NCI-H146 treated with DMSO at 0.1 percent for 48 hours (cell line): ENCODE measurements around the gene RASGRF2.

ENCODE experiments used
- DNase-seq: peaks from one replicate; lab custom pipeline; 2025; ENCODE audit not compliant: unreplicated experiment; lab: John Stamatoyannopoulos, UW

RASGRF2 gene

GRCh38 chr5:81194633-81195334 is 234.6 kb downstream of the RASGRF2 start:
- peak; percentile 23 for DNase-seq

DNA sequence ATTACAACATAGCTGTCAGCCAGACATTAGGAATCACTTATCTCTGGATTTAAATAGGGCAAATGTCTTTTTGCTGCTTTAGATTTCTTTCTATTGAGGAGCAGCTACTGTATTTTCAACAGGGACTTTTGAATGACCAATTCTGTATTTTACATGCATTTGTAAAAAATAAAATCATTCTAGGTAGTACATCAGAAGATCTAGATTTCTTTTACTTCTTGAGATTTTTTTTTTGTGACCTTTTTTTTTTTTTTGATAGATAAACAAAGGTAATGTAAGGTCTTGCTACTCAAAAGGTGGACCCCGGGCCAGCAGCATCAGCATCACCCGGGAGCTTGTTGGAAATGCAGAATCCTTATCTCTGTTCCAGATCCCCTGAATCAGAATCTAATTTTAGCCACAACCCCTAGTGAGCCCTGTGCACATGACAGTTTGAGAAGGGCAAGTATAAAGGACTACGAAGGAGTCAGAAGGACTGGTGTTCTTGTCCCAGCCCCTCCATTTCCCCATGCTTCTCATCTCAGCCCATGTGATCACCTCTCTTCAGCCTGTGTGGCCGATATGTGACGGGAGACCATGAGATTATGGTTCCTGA is 235.3 kb downstream of the RASGRF2 start:
- no peak for DNase-seq

- no peak for DNase-seq
Observed at GRCh38 chr5:81202655-81203054, 242.5 kb downstream of the RASGRF2 start.

GRCh38 chr5:81203729-81204128 is 243.6 kb downstream of the RASGRF2 start:
- no peak for DNase-seq

GRCh38 chr5:81204205-81204604 is 244.0 kb downstream of the RASGRF2 start:
- no peak for DNase-seq

DNA sequence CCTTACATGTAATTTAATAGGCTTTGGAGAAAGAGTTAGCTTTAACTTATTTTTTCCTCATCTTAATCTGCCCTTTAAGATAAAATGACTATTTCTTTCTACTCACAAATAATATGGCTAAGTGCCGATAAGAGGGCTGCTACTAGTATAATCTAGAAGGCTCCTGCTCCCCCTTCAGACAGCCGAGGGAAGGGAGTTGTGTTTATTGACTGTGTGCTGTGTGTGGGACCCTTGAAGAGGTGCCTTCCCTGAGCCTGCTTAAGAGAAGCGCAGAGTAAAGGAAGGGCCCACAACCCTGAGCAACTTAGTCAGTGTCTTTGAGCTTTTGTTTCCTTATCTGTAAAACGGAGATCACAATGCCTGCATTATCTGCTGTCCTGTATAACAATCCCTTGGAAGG is 244.9 kb downstream of the RASGRF2 start:
- no peak for DNase-seq

DNA sequence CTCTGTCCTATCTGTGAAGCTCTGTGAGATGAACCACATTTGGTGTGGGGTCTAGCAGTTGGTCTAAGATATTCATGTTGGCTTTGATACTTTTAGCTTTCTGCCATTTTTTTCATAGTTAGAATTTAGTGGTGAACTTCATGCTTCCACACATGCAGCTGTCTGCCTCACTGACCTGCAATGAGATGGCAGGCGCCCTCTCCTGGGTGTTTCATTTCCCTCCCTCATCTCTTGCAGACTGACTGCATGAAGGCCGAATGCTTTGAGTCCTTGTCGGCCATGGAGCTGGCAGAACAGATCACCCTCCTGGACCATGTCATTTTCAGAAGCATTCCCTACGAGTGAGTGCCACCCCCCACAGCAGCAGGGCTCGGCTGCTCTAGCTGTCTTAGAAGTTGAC is 246.8 kb downstream of the RASGRF2 start:
- DNase-seq = no peak

DNA sequence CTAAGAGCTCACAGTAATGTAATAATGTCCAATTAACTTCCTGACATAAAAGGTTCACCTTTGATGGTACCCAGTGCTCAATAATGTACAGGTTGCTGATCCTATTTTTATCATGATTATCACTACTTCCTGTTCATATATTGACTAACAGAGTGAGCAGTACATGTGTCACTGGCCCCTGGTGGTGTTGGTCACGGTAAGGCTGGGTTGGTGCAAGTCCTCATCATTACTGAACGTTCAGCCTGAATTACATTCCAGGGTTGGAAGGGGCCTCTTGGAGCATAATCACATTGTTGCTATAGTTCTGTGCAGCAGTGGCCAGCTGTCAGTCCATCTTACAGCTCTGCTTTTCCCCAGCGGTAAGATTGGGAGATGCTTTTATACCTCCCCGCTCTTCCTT is 248.7 kb downstream of the RASGRF2 start:
- DNase-seq = no peak

GRCh38 chr5:81209386-81209785 is 249.2 kb downstream of the RASGRF2 start:
- DNase-seq = no peak

- DNase-seq = peak; percentile 74
Observed at GRCh38 chr5:81209869-81210493, 249.8 kb downstream of the RASGRF2 start.

DNA sequence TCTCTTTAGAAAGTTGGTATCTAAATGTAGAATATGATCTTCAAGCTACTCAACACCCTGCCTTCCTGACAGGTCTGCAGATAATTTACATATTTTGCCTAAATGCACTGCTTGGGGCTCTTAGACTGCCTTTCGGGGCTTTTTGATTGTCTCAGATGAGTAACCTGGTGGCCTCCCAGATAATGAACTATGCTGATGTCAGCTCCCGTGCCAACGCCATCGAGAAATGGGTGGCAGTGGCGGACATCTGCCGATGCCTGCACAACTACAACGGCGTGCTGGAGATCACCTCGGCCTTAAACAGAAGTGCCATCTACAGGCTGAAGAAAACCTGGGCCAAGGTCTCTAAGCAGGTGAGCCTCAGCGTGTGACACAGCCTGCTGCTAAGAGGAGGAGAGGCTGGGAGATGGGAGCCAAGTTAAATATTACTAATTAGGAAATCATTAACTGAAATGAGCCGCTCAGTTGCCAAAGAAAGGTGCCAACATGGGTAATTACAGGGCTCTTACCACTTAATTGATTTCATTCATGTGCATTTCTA is 252.1 kb downstream of the RASGRF2 start:
- DNase-seq = peak; percentile 92

- DNase-seq = peak; percentile 80
Observed at GRCh38 chr5:81213070-81213469, 252.9 kb downstream of the RASGRF2 start.

GRCh38 chr5:81214848-81215247 is 254.7 kb downstream of the RASGRF2 start:
- DNase-seq = no peak

GRCh38 chr5:81216152-81216551 is 256.0 kb downstream of the RASGRF2 start:
- DNase-seq = no peak

DNA sequence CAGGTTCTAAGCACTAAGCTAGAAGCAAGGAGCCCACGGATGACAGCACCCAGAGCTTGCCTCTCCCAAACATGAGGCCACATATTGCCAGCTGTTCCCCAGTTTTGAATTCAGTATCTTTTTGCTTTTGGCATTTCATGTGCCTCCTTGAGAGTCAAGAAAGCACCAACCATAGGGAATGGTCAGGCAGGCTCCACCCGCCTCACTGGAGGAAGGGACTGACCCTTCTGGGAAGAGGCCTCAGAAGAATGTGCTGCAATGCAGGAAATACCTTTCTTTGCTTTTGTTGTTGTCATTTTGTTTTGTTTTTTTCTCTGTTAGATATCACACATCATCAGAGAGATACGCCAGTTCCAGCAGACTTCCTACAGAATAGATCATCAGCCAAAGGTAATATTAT is 259.2 kb downstream of the RASGRF2 start:
- DNase-seq = no peak

DNA sequence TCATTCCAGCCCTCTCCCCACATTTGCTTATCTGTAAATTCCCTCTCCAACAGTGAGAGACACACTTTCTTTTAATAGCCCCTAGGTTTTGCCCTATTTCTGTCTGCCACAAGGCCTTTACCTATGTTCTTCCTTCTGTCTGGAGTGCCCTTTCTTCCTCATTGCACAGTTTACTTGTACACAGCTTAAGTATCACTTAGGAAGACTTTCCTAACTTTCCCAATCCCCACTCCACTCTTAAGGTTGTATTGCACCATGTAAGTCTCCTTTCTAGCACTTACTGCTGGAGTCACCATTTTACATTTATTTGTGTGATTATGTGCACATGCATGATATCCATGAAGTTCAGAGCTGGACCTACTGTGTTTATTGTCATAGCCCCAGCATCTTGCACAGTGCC is 262.1 kb downstream of the RASGRF2 start:
- DNase-seq = no peak

GRCh38 chr5:81225463-81225862 is 265.3 kb downstream of the RASGRF2 start:
- DNase-seq = no peak

DNA sequence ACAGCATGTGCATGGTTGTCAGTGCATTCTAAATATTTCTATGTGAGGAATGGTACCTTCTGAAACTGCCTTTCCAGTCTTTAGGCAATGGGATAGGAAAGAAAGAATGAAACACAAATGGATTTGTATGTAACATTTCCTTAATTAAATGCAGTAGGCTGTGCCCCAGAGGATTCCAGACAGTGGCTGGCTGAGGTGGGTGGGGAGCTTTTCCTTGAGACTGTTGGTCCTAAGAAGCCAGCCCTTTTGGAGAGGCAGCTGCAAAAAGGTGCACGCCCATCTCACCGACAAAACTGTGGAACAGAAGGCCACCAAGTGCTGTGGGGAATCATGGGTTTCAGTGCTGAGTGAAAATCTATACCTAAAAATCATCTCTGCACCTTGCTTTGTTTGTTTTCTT is 266.1 kb downstream of the RASGRF2 start:
- no peak for DNase-seq

- no peak for DNase-seq
Observed at GRCh38 chr5:81226949-81227348, 266.8 kb downstream of the RASGRF2 start.

DNA sequence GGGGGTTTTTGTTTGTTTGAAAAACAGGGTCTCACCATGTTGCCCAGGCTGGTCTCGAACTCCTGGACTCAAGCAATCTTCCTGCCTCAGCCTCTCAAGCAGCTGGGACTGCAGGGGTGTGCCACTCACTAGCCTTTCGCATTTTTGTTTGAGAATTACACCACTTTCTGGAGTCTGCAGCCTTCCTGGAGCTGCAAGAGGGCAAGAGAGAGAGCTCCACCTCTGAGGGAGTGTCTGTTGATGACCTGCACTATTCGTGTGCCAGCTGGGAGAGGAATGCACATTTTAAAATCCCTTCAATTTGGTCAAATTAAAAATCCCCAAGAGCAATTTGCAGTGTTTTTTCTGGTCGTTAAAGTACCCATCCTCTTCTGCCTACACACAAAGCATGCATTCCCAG is 267.9 kb downstream of the RASGRF2 start:
- no peak for DNase-seq

DNA sequence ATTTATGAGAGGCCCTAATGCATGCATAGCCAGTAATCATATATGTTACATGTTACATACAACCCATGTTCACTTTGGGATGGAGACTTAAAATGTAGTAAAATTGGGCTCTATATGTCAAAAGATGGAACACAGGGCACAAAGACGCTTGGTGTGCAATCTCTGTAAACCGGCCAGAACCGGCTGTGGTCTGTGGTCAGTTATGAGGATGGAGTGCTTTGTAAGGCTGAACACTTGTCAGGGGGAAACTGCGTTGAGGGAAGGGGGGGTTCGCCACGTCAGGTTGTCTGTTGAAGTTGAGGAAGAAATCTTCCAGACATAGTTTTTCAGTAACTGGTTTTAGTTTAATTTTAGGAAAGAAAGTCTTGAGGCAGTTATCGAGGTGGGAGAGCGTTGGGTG is 270.3 kb downstream of the RASGRF2 start:
- no peak for DNase-seq

GRCh38 chr5:81232464-81233079 is 272.4 kb downstream of the RASGRF2 start:
- DNase-seq = no peak
